Peyer's patch (tissue), 4 donors: ENCODE data around the gene ZMYND10.

ENCODE experiments used
- CTCF ChIP-seq, 6 experiments: fragments of 450-650 bp in 4 of 6; fragments of 200-600 bp in 2 of 6; sonication (generic) in 1 of 6; IDR thresholded peaks; one replicate each; pipeline ENCODE4 v1.5.1; 2017 to 2019; ENCODE audit warnings: antibody characterized with exemption in 6 of 6, mild to moderate bottlenecking in 3 of 6, moderate library complexity in 1 of 6
- POLR2A ChIP-seq, 2 donors: fragments of 450-650 bp; IDR thresholded peaks; one replicate each; pipeline ENCODE4 v1.5.1; 2017; ENCODE audit warnings: antibody characterized with exemption in 2 of 2, mild to moderate bottlenecking in 2 of 2, moderate library complexity in 2 of 2

GRCh38 chr3:50388720-50389413 is 43.3 kb upstream of the ZMYND10 start:
- TF ChIP-seq CTCF (IDR thresholded peaks at IDR 0.05): no peak
- TF ChIP-seq POLR2A (IDR thresholded peaks at IDR 0.05): no peak
